H54 (cell line): ENCODE results near the gene ESD.
"Not testable (repeated sequence)": the region's sequence is repeated elsewhere in the genome, so short reads cannot be mapped to it uniquely, and the experiment has no call there.

Experiments
- DNase-seq: peaks from one replicate; pipeline ENCODE4 v3.0.0; 2011; ENCODE audit warnings: low spot score, mixed read lengths; ENCODE audit not compliant: insufficient read length
- FAIRE-seq: peaks from 3 replicates; lab custom pipeline; 2011; peaks lifted over from hg19 to GRCh38; lab: Jason Lieb, UNC
- POLR2A ChIP-seq: IDR thresholded peaks from 2 replicates; pipeline ENCODE4 v1.6.1; 2011; ENCODE audit warnings: low read depth, mild to moderate bottlenecking, low read length

ESD gene

GRCh38 chr13:46804391-46804815 lies 7.4 kb upstream of the ESD start:
- FAIRE-seq (peak; percentile 97), DNase-seq (peak; percentile 31)
- no peak for TF ChIP-seq POLR2A

- no peak for TF ChIP-seq POLR2A
- FAIRE-seq (no peak), DNase-seq (no peak)
Observed at GRCh38 chr13:46803586-46803985, 6.6 kb upstream of the ESD start.

- no peak for TF ChIP-seq POLR2A
- FAIRE-seq (no peak), DNase-seq (no peak)
Observed at GRCh38 chr13:46801858-46802257, 4.9 kb upstream of the ESD start.

- FAIRE-seq (no peak), DNase-seq (no peak)
- no peak for TF ChIP-seq POLR2A
Observed at GRCh38 chr13:46799139-46799538, 2.2 kb upstream of the ESD start.

- FAIRE-seq: no peak
- no peak for TF ChIP-seq POLR2A
- no peak for DNase-seq
Observed at GRCh38 chr13:46797501-46798237, 708 bp upstream of the ESD start.

GRCh38 chr13:46796129-46796514 lies 839 bp downstream of the ESD start:
- no peak for FAIRE-seq
- no peak for TF ChIP-seq POLR2A

GRCh38 chr13:46795321-46795720 lies 1.6 kb downstream of the ESD start:
- DNase-seq: no peak
- no peak for TF ChIP-seq POLR2A
- no peak for FAIRE-seq

More at GRCh38 chr13:46796129-46796514, 839 bp downstream of the ESD start:
- DNase-seq: no peak

- no peak for DNase-seq
- no peak for FAIRE-seq
- no peak for TF ChIP-seq POLR2A
Observed at GRCh38 chr13:46783504-46783903, 13.5 kb downstream of the ESD start.

GRCh38 chr13:46782691-46783090 lies 14.3 kb downstream of the ESD start:
- FAIRE-seq: no peak
- no peak for DNase-seq
- no peak for TF ChIP-seq POLR2A

- FAIRE-seq (no peak), DNase-seq (no peak)
- no peak for TF ChIP-seq POLR2A
Observed at GRCh38 chr13:46782066-46782465, 14.9 kb downstream of the ESD start.

GRCh38 chr13:46778890-46779289 lies 18.1 kb downstream of the ESD start:
- no peak for FAIRE-seq
- no peak for TF ChIP-seq POLR2A
- no peak for DNase-seq

GRCh38 chr13:46778095-46778494 lies 18.9 kb downstream of the ESD start:
- no peak for DNase-seq
- FAIRE-seq: no peak
- TF ChIP-seq POLR2A: no peak

- DNase-seq (no peak), FAIRE-seq (no peak)
- no peak for TF ChIP-seq POLR2A
Observed at GRCh38 chr13:46775385-46776107, 21.4 kb downstream of the ESD start.

GRCh38 chr13:46773541-46773940 lies 23.4 kb downstream of the ESD start:
- no peak for FAIRE-seq
- no peak for TF ChIP-seq POLR2A
- DNase-seq: no peak

- no peak for DNase-seq
- no peak for FAIRE-seq
Observed at GRCh38 chr13:46771693-46772092, 25.3 kb downstream of the ESD start.

GRCh38 chr13:46769925-46770324 lies 27.0 kb downstream of the ESD start:
- FAIRE-seq, DNase-seq: not testable (repeated sequence)

More at GRCh38 chr13:46771693-46772092, 25.3 kb downstream of the ESD start:
- TF ChIP-seq POLR2A: no peak
